K562 (cell line): ENCODE results near the gene RNF17. TPM values are rescaled to one million over a fixed set of nuclear protein-coding genes. Genes with fewer than 3 reads are reported as not detected.

Source experiments
- CBX3 ChIP-seq, 2 experiments: IDR thresholded peaks; 1 replicate in 1 of 2; 2 replicates in 1 of 2; pipeline ENCODE4 v1.6.1; 2012; ENCODE audit warnings: inconsistent platforms in 2 of 2, low read length in 2 of 2, borderline replicate concordance in 1 of 2, control low read depth in 1 of 2
- ESRRB ChIP-seq: fragments of 250-450 bp; sonication (Bioruptor Pico); IDR thresholded peaks from 2 replicates; pipeline ENCODE4 v1.5.0; 2020; ENCODE audit warnings: mild to moderate bottlenecking, moderate library complexity, borderline replicate concordance
- GABPA ChIP-seq: fragments of 200-800 bp; sonication (Bioruptor generic); conservative IDR thresholded peaks from 2 replicates; pipeline ENCODE4 v1.6.1; 2016; ENCODE audit warnings: low read depth, missing genetic modification characterization, missing compliant biosample characterization
- HEY1 ChIP-seq: fragments of 250-450 bp; sonication (Bioruptor Pico); IDR thresholded peaks from 2 replicates; pipeline ENCODE4 v1.5.0; 2020; ENCODE audit warnings: mild to moderate bottlenecking, moderate library complexity, borderline replicate concordance
- HNRNPLL ChIP-seq: fragments of 200-400 bp; formaldehyde crosslinking; IDR thresholded peaks from 2 replicates; pipeline ENCODE4 v1.6.1; 2017; ENCODE audit warnings: low read length, low read depth, mild to moderate bottlenecking; ENCODE audit not compliant: poor library complexity, severe bottlenecking
- IRF1 ChIP-seq: sonication (generic); formaldehyde crosslinking; IDR thresholded peaks from 2 replicates; pipeline ENCODE4 v1.8.0; 2022; ENCODE audit warnings: missing genetic modification reagents, mild to moderate bottlenecking, borderline replicate concordance
- MXD1 ChIP-seq: fragments of 250-450 bp; sonication (Bioruptor Pico); IDR thresholded peaks from 2 replicates; pipeline ENCODE4 v1.8.0; 2021; ENCODE audit warnings: borderline replicate concordance, mild to moderate bottlenecking, moderate library complexity; ENCODE audit not compliant: poor library complexity, severe bottlenecking
- NFYB ChIP-seq: IDR thresholded peaks from 2 replicates; pipeline ENCODE4 v1.6.1; 2011; ENCODE audit warnings: mild to moderate bottlenecking, moderate library complexity; ENCODE audit not compliant: insufficient read length; ENCODE audit errors: extremely low read depth
- TAF7 ChIP-seq: fragments of 450-650 bp; IDR thresholded peaks from 2 replicates; pipeline ENCODE4 v1.6.1; 2016; ENCODE audit warnings: missing genetic modification characterization, missing compliant biosample characterization
- TBL1XR1 ChIP-seq, 2 experiments: IDR thresholded peaks; 2 replicates each; pipeline ENCODE4 v1.6.1; 2012; ENCODE audit warnings: improper control_type of control experiment in 2 of 2, low read length in 2 of 2, mild to moderate bottlenecking in 1 of 2
- ZC3H11A ChIP-seq: IDR thresholded peaks from 2 replicates; pipeline ENCODE4 v1.6.1; 2012; ENCODE audit warnings: low read depth, low read length, improper control_type of control experiment
- ZNF143 ChIP-seq: sonication (generic); formaldehyde crosslinking; IDR thresholded peaks from 2 replicates; pipeline ENCODE4 v1.9.0; 2022; ENCODE audit warnings: mild to moderate bottlenecking, missing genetic modification reagents
- ZNF354B ChIP-seq: fragments of 250-450 bp; sonication (Bioruptor Pico); IDR thresholded peaks from 2 replicates; pipeline ENCODE4 v1.4.0; 2020
- ZNF407 ChIP-seq: fragments of 450-650 bp; IDR thresholded peaks from 2 replicates; pipeline ENCODE4 v1.6.1; 2016; ENCODE audit warnings: low read depth
- ZNF75A ChIP-seq: fragments of 450-650 bp; formaldehyde crosslinking; IDR thresholded peaks from 2 replicates; pipeline ENCODE4 v1.4.0; 2020; ENCODE audit warnings: mild to moderate bottlenecking
- ZNF766 ChIP-seq: fragments of 200-800 bp; sonication (Bioruptor generic); conservative IDR thresholded peaks from 2 replicates; pipeline ENCODE4 v1.6.1; 2016; ENCODE audit warnings: missing genetic modification characterization, missing compliant biosample characterization
- ZNF785 ChIP-seq: fragments of 250-450 bp; sonication (Bioruptor Pico); IDR thresholded peaks from 2 replicates; pipeline ENCODE4 v1.4.0; 2020; ENCODE audit warnings: mild to moderate bottlenecking
- polyA plus RNA-seq, 8 experiments: library from polyadenylated mRNA; depleted of rRNA in 4 of 8; stranded (reverse) in 5 of 8; unstranded in 3 of 8; fragments of >200 nt; fragmentation: Nextera tagmentation in 2 of 8; fragmentation: Illumina TruSeq in 1 of 8; extraction: Ambion mirVana in 2 of 8; extraction: Trizol in 1 of 8; gene quantifications; 2 replicates each; pipeline versions ENCODE4 v1.2.1 to v1.2.3, GENCODE V29; 2011 to 2014; ENCODE audit warnings: inconsistent platforms in 1 of 8, missing spikeins in 1 of 8
- total RNA-seq, 7 experiments: library from RNA; depleted of rRNA in 6 of 7; stranded (reverse); fragments of >200 nt in 6 of 7; fragmentation: Illumina TruSeq in 2 of 7; extraction: Trizol in 2 of 7; gene quantifications; 2 replicates each; pipeline versions ENCODE4 v1.2.1 to v1.2.3, GENCODE V29; 2011 to 2021; ENCODE audit warnings: low replicate concordance in 1 of 7

RNF17 gene
- total and polyA plus RNA-seq, 9 of the 15 experiments (the other 6 are each of a cell fraction or from before 2014, with no cell fraction given), result 0.11 to 0.90 (median 0.58) TPM

GRCh38 chr13:24922745-24923591, 159.0 kb downstream of the RNF17 start (continued):
- TF ChIP-seq ZNF407 (no peak), HEY1 (CRISPR knock-in tag) (no peak), ZNF785 (CRISPR knock-in tag) (no peak), HNRNPLL (peak; percentile 97), TAF7 (tag) (peak; percentile 83), ZNF143 (peak; percentile 93), ESRRB (no peak), ZNF766 (CRISPR knock-in tag) (0 out of 2 replicates have a peak, but pooled peaks have one; percentile 57), GABPA (tag) (peak; percentile 88), TBL1XR1 (IDR thresholded peaks at IDR 0.05; ENCODE audit: low read length in 2 of 2) (no peak), ZC3H11A (no peak), CBX3 (IDR thresholded peaks at IDR 0.05; ENCODE audit: borderline replicate concordance in 1 of 2, low read length in 2 of 2) (no peak), NFYB (no peak), MXD1 (CRISPR knock-in tag) (no peak), ZNF354B (CRISPR knock-in tag) (no peak), ZNF75A (CRISPR knock-in tag) (no peak), IRF1 (no peak)
